ENCODE data around the gene XPR1.

- TF ChIP-seq CTCF (IDR thresholded peaks at IDR 0.05) (no peak), POLR2A (IDR thresholded peaks at IDR 0.05) (no peak)
These were observed 298.9 kb downstream of the XPR1 start for GRCh38 chr1:180930687-180931086.

All from uterus (tissue), 2 donors.